ENCODE results near the gene KHDRBS1. TPM values are rescaled to one million over a fixed set of nuclear protein-coding genes. Genes with fewer than 3 reads are reported as not detected.

KHDRBS1 gene
- total RNA-seq, 1 experiment from 2014 or later: 86.7 TPM

DNA sequence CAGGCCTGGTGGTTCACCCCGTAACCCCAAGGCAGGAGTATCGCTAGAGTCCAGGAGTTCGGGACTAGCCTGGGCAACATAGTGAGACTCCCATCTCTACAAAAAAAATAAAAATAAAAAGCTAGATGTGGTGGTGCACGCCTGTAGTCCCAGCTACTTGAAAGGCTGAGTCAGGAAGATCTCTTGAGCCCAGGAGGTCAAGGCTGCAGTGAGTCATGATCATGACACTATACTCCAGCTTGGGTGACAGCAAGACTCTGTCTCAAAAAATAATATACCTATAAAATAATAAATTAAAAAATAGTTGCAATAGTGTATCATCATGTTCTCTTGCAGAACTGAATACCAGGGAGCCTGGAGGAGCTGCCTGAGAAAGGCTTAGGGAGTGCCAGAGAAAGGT, 39.2 kb downstream of the KHDRBS1 start:
- H3K4me3 ChIP-seq (ENCODE audit: low read length): no peak overlapping the region
- no peaks in the 10 kb centered on the region for H3F3A ChIP-seq (ENCODE audit: low read length, unreplicated experiment)
- peak; percentile 55 for ATAC-seq
- ChIA-PET CTCF (no interaction called here), POLR2A (ENCODE audit: unreplicated experiment) (no interaction called here)
- H3K4me2 ChIP-seq (ENCODE audit: low read length): no peak overlapping the region
- no peaks in the 10 kb centered on the region for H3K4me1 ChIP-seq (ENCODE audit: insufficient read depth, low read length)
- H3K9me3 ChIP-seq (ENCODE audit: low read length): no peaks in the 10 kb centered on the region
- H3K79me2 ChIP-seq (ENCODE audit: low read length): no peaks in the 10 kb centered on the region
- H3K9ac ChIP-seq (ENCODE audit: low read length): no peak overlapping the region
- intact Hi-C loops (cut with micrococcal nuclease): no loop called here
- no peaks in the 10 kb centered on the region for H3K27me3 ChIP-seq (ENCODE audit: low read length)
- H3K36me3 ChIP-seq (ENCODE audit: low read depth, low read length): peaks cover 70% of the 10 kb centered on the region
- no peak overlapping the region for H3K27ac ChIP-seq (ENCODE audit: low read length)
- no peaks in the 10 kb centered on the region for H3K9me2 ChIP-seq (replicated peaks; ENCODE audit: low read length)
- H2AFZ ChIP-seq (ENCODE audit: low read length): no peak overlapping the region
- BruUV-seq (replicated peaks): no TSS peak
- H4K20me1 ChIP-seq (ENCODE audit: low read length): no peaks in the 10 kb centered on the region
- TF ChIP-seq EZH2phosphoT487 (IDR thresholded peaks at IDR 0.05; ENCODE audit: borderline replicate concordance, low read length) (no peak), EZH2 (IDR thresholded peaks at IDR 0.05; ENCODE audit: low read length, unreplicated experiment) (no peak)
- TF ChIP-seq, protein P1, sequence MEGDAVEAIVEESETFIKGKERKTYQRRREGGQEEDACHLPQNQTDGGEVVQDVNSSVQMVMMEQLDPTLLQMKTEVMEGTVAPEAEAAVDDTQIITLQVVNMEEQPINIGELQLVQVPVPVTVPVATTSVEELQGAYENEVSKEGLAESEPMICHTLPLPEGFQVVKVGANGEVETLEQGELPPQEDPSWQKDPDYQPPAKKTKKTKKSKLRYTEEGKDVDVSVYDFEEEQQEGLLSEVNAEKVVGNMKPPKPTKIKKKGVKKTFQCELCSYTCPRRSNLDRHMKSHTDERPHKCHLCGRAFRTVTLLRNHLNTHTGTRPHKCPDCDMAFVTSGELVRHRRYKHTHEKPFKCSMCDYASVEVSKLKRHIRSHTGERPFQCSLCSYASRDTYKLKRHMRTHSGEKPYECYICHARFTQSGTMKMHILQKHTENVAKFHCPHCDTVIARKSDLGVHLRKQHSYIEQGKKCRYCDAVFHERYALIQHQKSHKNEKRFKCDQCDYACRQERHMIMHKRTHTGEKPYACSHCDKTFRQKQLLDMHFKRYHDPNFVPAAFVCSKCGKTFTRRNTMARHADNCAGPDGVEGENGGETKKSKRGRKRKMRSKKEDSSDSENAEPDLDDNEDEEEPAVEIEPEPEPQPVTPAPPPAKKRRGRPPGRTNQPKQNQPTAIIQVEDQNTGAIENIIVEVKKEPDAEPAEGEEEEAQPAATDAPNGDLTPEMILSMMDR (conservative IDR thresholded peaks at IDR 0.05; ENCODE audit: low read depth, low read length): no peak
- no peak for DNase-seq

DNA sequence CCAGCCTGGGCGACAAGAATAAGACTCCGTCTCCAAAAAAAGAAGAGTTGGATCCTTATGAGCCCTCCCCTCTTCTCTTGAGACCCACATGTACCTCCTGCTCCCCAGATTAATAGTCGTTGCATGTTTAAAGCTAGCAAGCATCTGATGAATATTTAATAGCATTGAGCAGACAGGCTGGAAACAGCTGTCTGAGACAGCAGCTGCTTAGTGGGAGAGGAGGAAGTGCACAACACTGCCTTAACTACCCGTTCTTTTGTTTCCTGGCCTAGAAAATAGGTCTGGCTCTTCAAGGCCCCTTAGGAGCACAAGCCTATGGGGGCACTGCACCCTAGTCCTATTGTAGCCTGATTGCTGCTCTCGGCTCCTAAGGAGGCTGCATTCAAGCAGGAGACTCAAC, 41.7 kb downstream of the KHDRBS1 start:
- Histone ChIP-seq H4K20me1 (ENCODE audit: low read length) (no peaks in the 10 kb centered on the region), H3K79me2 (ENCODE audit: low read length) (no peaks in the 10 kb centered on the region), H3K9me3 (ENCODE audit: low read length) (no peaks in the 10 kb centered on the region), H3K27ac (ENCODE audit: low read length) (no peak overlapping the region), H2AFZ (ENCODE audit: low read length) (no peak overlapping the region), H3K9ac (ENCODE audit: low read length) (no peak overlapping the region), H3F3A (ENCODE audit: low read length, unreplicated experiment) (no peaks in the 10 kb centered on the region), H3K9me2 (replicated peaks; ENCODE audit: low read length) (no peaks in the 10 kb centered on the region), H3K27me3 (ENCODE audit: low read length) (no peaks in the 10 kb centered on the region), H3K4me2 (ENCODE audit: low read length) (no peak overlapping the region), H3K4me3 (ENCODE audit: low read length) (no peak overlapping the region), H3K4me1 (ENCODE audit: insufficient read depth, low read length) (no peaks in the 10 kb centered on the region), H3K36me3 (ENCODE audit: low read depth, low read length) (peaks cover 68% of the 10 kb centered on the region)
- CTCF ChIA-PET: no interaction called here
- intact Hi-C loops (cut with micrococcal nuclease): no loop called here
- ATAC-seq (no peak), DNase-seq (no peak)
- BruUV-seq (replicated peaks): no TSS peak
- POLR2A ChIA-PET (ENCODE audit: unreplicated experiment): no interaction called here
- no peak for TF ChIP-seq EZH2phosphoT487 (IDR thresholded peaks at IDR 0.05; ENCODE audit: borderline replicate concordance, low read length)

DNA sequence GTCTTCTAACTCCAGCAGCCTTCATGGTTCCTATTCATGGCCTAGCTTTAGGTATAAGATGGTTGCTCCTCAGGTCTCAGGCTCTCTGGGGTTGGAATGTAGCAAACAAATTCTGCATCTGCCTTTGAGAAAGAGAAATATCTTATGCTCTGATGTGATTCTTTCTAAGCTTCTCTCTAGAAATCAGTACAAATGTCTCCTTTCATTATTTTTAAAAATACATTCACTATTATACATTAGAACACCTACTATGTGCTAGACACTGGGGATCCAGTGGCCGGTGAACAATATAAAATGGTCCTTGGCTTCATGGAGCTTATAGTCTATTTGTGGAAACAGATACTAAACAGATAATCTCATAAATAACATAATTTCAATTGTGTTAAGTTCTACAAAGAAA, 42.9 kb downstream of the KHDRBS1 start:
- Histone ChIP-seq H3K36me3 (ENCODE audit: low read depth, low read length) (peaks cover 69% of the 10 kb centered on the region), H3K9ac (ENCODE audit: low read length) (no peak overlapping the region), H3K27ac (ENCODE audit: low read length) (no peak overlapping the region), H2AFZ (ENCODE audit: low read length) (no peak overlapping the region), H3K79me2 (ENCODE audit: low read length) (no peaks in the 10 kb centered on the region), H3K4me1 (ENCODE audit: insufficient read depth, low read length) (no peaks in the 10 kb centered on the region), H3K4me2 (ENCODE audit: low read length) (no peak overlapping the region), H4K20me1 (ENCODE audit: low read length) (no peaks in the 10 kb centered on the region), H3F3A (ENCODE audit: low read length, unreplicated experiment) (no peaks in the 10 kb centered on the region), H3K27me3 (ENCODE audit: low read length) (no peaks in the 10 kb centered on the region), H3K9me3 (ENCODE audit: low read length) (no peaks in the 10 kb centered on the region), H3K9me2 (replicated peaks; ENCODE audit: low read length) (no peaks in the 10 kb centered on the region), H3K4me3 (ENCODE audit: low read length) (no peak overlapping the region)
- no peak for TF ChIP-seq EZH2 (IDR thresholded peaks at IDR 0.05; ENCODE audit: low read length, unreplicated experiment)
- TF ChIP-seq, protein P1 (conservative IDR thresholded peaks at IDR 0.05; ENCODE audit: low read depth, low read length): no peak
- TF ChIP-seq EZH2phosphoT487 (IDR thresholded peaks at IDR 0.05; ENCODE audit: borderline replicate concordance, low read length): no peak
- intact Hi-C loops (cut with micrococcal nuclease): no loop called here
- DNase-seq (no peak), ATAC-seq (no peak)
- CTCF ChIA-PET: no interaction called here
- POLR2A ChIA-PET (ENCODE audit: unreplicated experiment): no interaction called here
- no TSS peak for BruUV-seq (replicated peaks)

Measured in PC-3 (cell line).